ENCODE results near the gene ROR1.
"Not testable (repeated sequence)": the region's sequence is repeated elsewhere in the genome, so short reads cannot be mapped to it uniquely, and the experiment has no call there.

Gene ROR1

GRCh38 chr1:63818567-63819325 is 44.9 kb downstream of the ROR1 start:
- no peak overlapping the region for H3K27ac Mint-ChIP-seq
- H3K4me3 Mint-ChIP-seq: no peak overlapping the region
- peaks cover 7% of the 10 kb centered on the region for H3K9me3 Mint-ChIP-seq
- H3K36me3 Mint-ChIP-seq (ENCODE audit: low read depth): no peaks in the 10 kb centered on the region
- H3K27me3 Mint-ChIP-seq: peaks cover 9% of the 10 kb centered on the region
- H3K4me1 Mint-ChIP-seq (ENCODE audit: low read depth): no peaks in the 10 kb centered on the region

- H3K36me3 Mint-ChIP-seq (ENCODE audit: low read depth): no peaks in the 10 kb centered on the region
- no peaks in the 10 kb centered on the region for H3K4me1 Mint-ChIP-seq (ENCODE audit: low read depth)
- H3K9me3 Mint-ChIP-seq: peaks cover 7% of the 10 kb centered on the region
Measured at GRCh38 chr1:63819795-63820194, 46.0 kb downstream of the ROR1 start.

GRCh38 chr1:63821091-63822005 is 47.5 kb downstream of the ROR1 start:
- Mint-ChIP-seq H3K27ac (no peak overlapping the region), H3K27me3 (peaks cover 13% of the 10 kb centered on the region)

More at GRCh38 chr1:63819795-63820194, 46.0 kb downstream of the ROR1 start:
- H3K27ac Mint-ChIP-seq: no peak overlapping the region
- no peak overlapping the region for H3K4me3 Mint-ChIP-seq
- H3K27me3 Mint-ChIP-seq: peaks cover 9% of the 10 kb centered on the region

GRCh38 chr1:63822540-63822939 is 48.7 kb downstream of the ROR1 start:
- Mint-ChIP-seq H3K36me3 (ENCODE audit: low read depth) (no peaks in the 10 kb centered on the region), H3K9me3 (no peaks in the 10 kb centered on the region), H3K4me1 (ENCODE audit: low read depth) (no peaks in the 10 kb centered on the region), H3K4me3 (no peak overlapping the region), H3K27me3 (peaks cover 13% of the 10 kb centered on the region), H3K27ac (no peak overlapping the region)

More at GRCh38 chr1:63821091-63822005, 47.5 kb downstream of the ROR1 start:
- Mint-ChIP-seq H3K36me3 (ENCODE audit: low read depth) (no peaks in the 10 kb centered on the region), H3K4me1 (ENCODE audit: low read depth) (no peaks in the 10 kb centered on the region), H3K4me3 (no peak overlapping the region), H3K9me3 (peaks cover 5% of the 10 kb centered on the region)

- H3K9me3 Mint-ChIP-seq: no peaks in the 10 kb centered on the region
- H3K36me3 Mint-ChIP-seq (ENCODE audit: low read depth): no peaks in the 10 kb centered on the region
- H3K27me3 Mint-ChIP-seq: peaks cover 6% of the 10 kb centered on the region
- no peaks in the 10 kb centered on the region for H3K4me1 Mint-ChIP-seq (ENCODE audit: low read depth)
- no peak overlapping the region for H3K4me3 Mint-ChIP-seq
- H3K27ac Mint-ChIP-seq: no peak overlapping the region
Measured at GRCh38 chr1:63824451-63824850, 50.6 kb downstream of the ROR1 start.

- Mint-ChIP-seq H3K27me3 (peaks cover 4% of the 10 kb centered on the region), H3K4me1 (ENCODE audit: low read depth) (no peaks in the 10 kb centered on the region), H3K4me3 (no peak overlapping the region), H3K27ac (no peak overlapping the region), H3K36me3 (ENCODE audit: low read depth) (no peaks in the 10 kb centered on the region), H3K9me3 (no peaks in the 10 kb centered on the region)
Measured at GRCh38 chr1:63825111-63825510, 51.3 kb downstream of the ROR1 start.

- H3K4me3 Mint-ChIP-seq; H3K4me1 Mint-ChIP-seq (ENCODE audit: low read depth); H3K27me3 Mint-ChIP-seq; H3K27ac Mint-ChIP-seq; H3K36me3 Mint-ChIP-seq (ENCODE audit: low read depth); H3K9me3 Mint-ChIP-seq: not testable (repeated sequence)
Measured at GRCh38 chr1:63826246-63826861, 52.5 kb downstream of the ROR1 start.

- Mint-ChIP-seq H3K36me3 (ENCODE audit: low read depth) (no peaks in the 10 kb centered on the region), H3K4me1 (ENCODE audit: low read depth) (no peaks in the 10 kb centered on the region), H3K27me3 (peaks cover 9% of the 10 kb centered on the region), H3K9me3 (no peaks in the 10 kb centered on the region), H3K27ac (no peak overlapping the region), H3K4me3 (no peak overlapping the region)
Measured at GRCh38 chr1:63827411-63828321, 53.8 kb downstream of the ROR1 start.

DNA sequence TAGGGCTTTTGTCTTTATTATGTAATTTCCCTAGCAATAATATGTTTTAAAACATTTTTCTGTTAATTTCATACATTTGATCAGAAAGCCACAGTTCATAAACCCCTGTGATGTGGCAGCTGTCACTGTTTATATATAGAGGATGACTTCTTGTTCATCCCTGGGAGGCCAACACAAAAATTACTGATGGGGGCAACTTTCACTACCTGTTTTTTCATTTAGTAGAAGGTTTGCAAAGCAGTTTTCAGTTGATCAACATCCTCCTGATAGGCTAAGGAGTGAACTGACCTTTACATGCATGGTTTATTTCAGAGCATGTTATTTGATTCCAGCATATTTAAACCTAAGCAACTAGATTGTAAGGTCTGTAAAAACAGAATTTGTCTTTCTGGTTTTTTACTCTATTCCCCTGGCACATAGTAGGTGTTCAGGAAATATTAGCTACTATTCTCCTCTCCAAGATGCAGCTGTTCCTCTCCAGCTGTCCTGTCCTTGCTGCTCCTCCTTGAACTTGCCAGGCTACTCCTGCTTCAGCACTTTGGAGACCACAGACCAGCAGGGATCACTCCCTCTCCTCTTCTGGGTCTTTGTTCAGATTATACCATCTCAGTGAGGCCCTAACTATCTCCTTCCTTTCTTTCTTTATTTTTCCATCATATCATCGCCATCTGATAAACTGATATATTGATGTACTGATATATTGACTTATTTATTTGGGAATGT is 54.7 kb downstream of the ROR1 start:
- peaks cover 9% of the 10 kb centered on the region for H3K27me3 Mint-ChIP-seq
- no peaks in the 10 kb centered on the region for H3K4me1 Mint-ChIP-seq (ENCODE audit: low read depth)
- H3K9me3 Mint-ChIP-seq: no peaks in the 10 kb centered on the region
- no peak overlapping the region for H3K4me3 Mint-ChIP-seq
- H3K36me3 Mint-ChIP-seq (ENCODE audit: low read depth): no peaks in the 10 kb centered on the region
- H3K27ac Mint-ChIP-seq: no peak overlapping the region

GRCh38 chr1:63829349-63830327 is 55.8 kb downstream of the ROR1 start:
- Mint-ChIP-seq H3K27ac (no peak overlapping the region), H3K4me3 (no peak overlapping the region), H3K27me3 (peaks cover 9% of the 10 kb centered on the region), H3K36me3 (ENCODE audit: low read depth) (no peaks in the 10 kb centered on the region), H3K9me3 (no peaks in the 10 kb centered on the region), H3K4me1 (ENCODE audit: low read depth) (no peaks in the 10 kb centered on the region)

DNA sequence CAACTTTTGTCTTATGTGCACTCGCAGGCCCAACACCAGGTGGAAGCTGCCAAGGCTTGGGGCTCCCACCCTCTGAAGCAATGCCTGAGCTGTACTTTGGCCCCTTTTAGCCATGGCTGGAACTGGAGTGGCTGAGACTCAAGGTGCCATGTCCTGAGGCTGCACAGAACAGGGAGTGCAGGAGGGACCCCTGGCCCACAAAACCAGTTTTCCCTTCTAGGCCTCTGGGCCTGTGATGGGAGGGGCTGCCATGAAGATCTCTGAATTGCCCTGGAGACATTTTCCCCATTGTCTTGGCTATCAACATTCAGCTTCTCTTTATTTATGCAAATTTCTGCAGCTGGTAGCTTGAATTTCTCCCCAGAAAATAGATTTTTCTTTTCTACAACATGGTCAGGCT is 57.6 kb downstream of the ROR1 start:
- Mint-ChIP-seq H3K4me1 (ENCODE audit: low read depth) (no peaks in the 10 kb centered on the region), H3K27me3 (peaks cover 5% of the 10 kb centered on the region)

GRCh38 chr1:63833363-63834119 is 59.7 kb downstream of the ROR1 start:
- Mint-ChIP-seq H3K27ac (no peak overlapping the region), H3K27me3 (peaks cover 5% of the 10 kb centered on the region), H3K4me1 (ENCODE audit: low read depth) (peaks cover 2% of the 10 kb centered on the region), H3K9me3 (no peaks in the 10 kb centered on the region), H3K36me3 (ENCODE audit: low read depth) (no peaks in the 10 kb centered on the region), H3K4me3 (no peak overlapping the region)

More for the DNA sequence above, 57.6 kb downstream of the ROR1 start:
- Mint-ChIP-seq H3K36me3 (ENCODE audit: low read depth) (no peaks in the 10 kb centered on the region), H3K27ac (no peak overlapping the region), H3K4me3 (no peak overlapping the region), H3K9me3 (no peaks in the 10 kb centered on the region)
